ENCODE data around the gene FOXO6. TPM values are rescaled to one million over a fixed set of nuclear protein-coding genes. Genes with fewer than 3 reads are reported as not detected.

Gene FOXO6
- total and polyA plus RNA-seq, 2 experiments from 2014 or later = 0.68 to 4.2 TPM

GRCh38 chr1:41363591-41364320, 2.5 kb downstream of the FOXO6 start:
- Mint-ChIP-seq H3K9me3 (no peaks in the 10 kb centered on the region), H3K27me3 (ENCODE audit: insufficient read depth, low read depth, poor library complexity) (peaks cover 57% of the 10 kb centered on the region), H3K27ac (no peak overlapping the region), H3K4me1 (peaks cover 60% of the 10 kb centered on the region), H3K36me3 (ENCODE audit: low read depth) (no peaks in the 10 kb centered on the region; the same call in 2 of the 3 replicates), H3K4me3 (no peak overlapping the region; the same call in 2 of the 3 replicates)
- no peaks in the 10 kb centered on the region for H3K79me2 ChIP-seq (replicated peaks; ENCODE audit: insufficient read depth)
- DNase-seq (ENCODE audit: low spot score) = no peak
- H3K36me3 ChIP-seq (ENCODE audit: insufficient read depth) = no peaks in the 10 kb centered on the region
- H4K20me1 ChIP-seq (replicated peaks; ENCODE audit: insufficient read depth) = no peaks in the 10 kb centered on the region; the same call in 1 of the 2 replicates
- no peak for ATAC-seq
- H2AFZ ChIP-seq = no peak overlapping the region
- peaks cover 48% of the 10 kb centered on the region for H3K4me1 ChIP-seq (ENCODE audit: insufficient read depth)
- H3K27ac ChIP-seq (ENCODE audit: low read depth) = no peak overlapping the region
- TF ChIP-seq REST (IDR thresholded peaks at IDR 0.05; ENCODE audit: unreplicated experiment) (no peak), EZH2 (IDR thresholded peaks at IDR 0.05; ENCODE audit: low read depth, unreplicated experiment) (peak; percentile 11)
- no peak overlapping the region for H3K4me3 ChIP-seq
- no peaks in the 10 kb centered on the region for H3K9me2 ChIP-seq (ENCODE audit: insufficient read depth)
- H3K27me3 ChIP-seq (ENCODE audit: insufficient read depth) = peaks cover 79% of the 10 kb centered on the region
- no peak overlapping the region for H3K4me2 ChIP-seq
- H3F3A ChIP-seq (replicated peaks; ENCODE audit: low read depth) = 0 out of 2 replicates have a peak, but pooled peaks cover 4% of the 10 kb centered on the region

- Histone ChIP-seq H3K4me3 (no peak overlapping the region), H2AFZ (no peak overlapping the region), H3K4me2 (no peak overlapping the region), H3K27ac (ENCODE audit: low read depth) (no peak overlapping the region), H3K9me2 (ENCODE audit: insufficient read depth) (no peaks in the 10 kb centered on the region), H3K4me1 (ENCODE audit: insufficient read depth) (peaks cover 51% of the 10 kb centered on the region), H3K36me3 (ENCODE audit: insufficient read depth) (no peaks in the 10 kb centered on the region), H4K20me1 (replicated peaks; ENCODE audit: insufficient read depth) (no peaks in the 10 kb centered on the region; the same call in 1 of the 2 replicates), H3F3A (replicated peaks; ENCODE audit: low read depth) (0 out of 2 replicates have a peak, but pooled peaks cover 4% of the 10 kb centered on the region), H3K79me2 (replicated peaks; ENCODE audit: insufficient read depth) (no peaks in the 10 kb centered on the region), H3K27me3 (ENCODE audit: insufficient read depth) (peaks cover 81% of the 10 kb centered on the region)
- no peak overlapping the region for H3K27ac Mint-ChIP-seq
- no peak for DNase-seq (ENCODE audit: low spot score)
- no peaks in the 10 kb centered on the region; the same call in 2 of the 3 replicates for H3K36me3 Mint-ChIP-seq (ENCODE audit: low read depth)
- peaks cover 62% of the 10 kb centered on the region for H3K4me1 Mint-ChIP-seq
- peak overlapping the region; percentile 41; the same call in 2 of the 3 replicates for H3K4me3 Mint-ChIP-seq
- no peak for ATAC-seq
- H3K27me3 Mint-ChIP-seq (ENCODE audit: insufficient read depth, low read depth, poor library complexity) = peaks cover 56% of the 10 kb centered on the region
- no peaks in the 10 kb centered on the region for H3K9me3 Mint-ChIP-seq
- no peak for TF ChIP-seq EZH2 (IDR thresholded peaks at IDR 0.05; ENCODE audit: low read depth, unreplicated experiment)
- no peak for TF ChIP-seq EZH2phosphoT487 (IDR thresholded peaks at IDR 0.05; ENCODE audit: unreplicated experiment)
- no peak for TF ChIP-seq ZNF114 (CRISPR knock-in tag; IDR thresholded peaks at IDR 0.05)
- TF ChIP-seq JUNB (IDR thresholded peaks at IDR 0.05; ENCODE audit: unreplicated experiment) = no peak
- no peak for TF ChIP-seq REST (IDR thresholded peaks at IDR 0.05; ENCODE audit: unreplicated experiment)
- no peak for TF ChIP-seq POLR2AphosphoS5 (IDR thresholded peaks at IDR 0.05; ENCODE audit: low read depth)
- no peak for TF ChIP-seq ETS1 (IDR thresholded peaks at IDR 0.05)
- TF ChIP-seq ZNF331 (CRISPR knock-in tag; IDR thresholded peaks at IDR 0.05; ENCODE audit: low read depth) = no peak
- TF ChIP-seq NANOG (IDR thresholded peaks at IDR 0.05; ENCODE audit: borderline replicate concordance) = no peak
- no peak for TF ChIP-seq STAT1 (IDR thresholded peaks at IDR 0.05; ENCODE audit: unreplicated experiment)
- no peak for TF ChIP-seq CREB1 (CRISPR knock-in tag; IDR thresholded peaks at IDR 0.05; ENCODE audit: low read depth)
Measured at GRCh38 chr1:41364442-41365319, 3.4 kb downstream of the FOXO6 start.
